H9 (cell line): ENCODE measurements around the gene ACVR1B. TPM values are rescaled to one million over a fixed set of nuclear protein-coding genes. Genes with fewer than 3 reads are reported as not detected.

Experiments
- DNase-seq: peaks from one replicate; pipeline ENCODE4 v3.0.0-alpha.2; 2017
- H2AFZ ChIP-seq: one replicate; pipeline ENCODE4 v1.6.1; 2013; ENCODE audit warnings: mild to moderate bottlenecking, low read length, control low read depth, moderate library complexity
- H2AK5ac ChIP-seq: 2 replicates; pipeline ENCODE4 v1.6.1; 2013; ENCODE audit warnings: low read length, control low read depth, mixed read lengths; ENCODE audit not compliant: insufficient read length
- H2BK120ac ChIP-seq: one replicate; pipeline ENCODE4 v1.6.1; 2013; ENCODE audit warnings: low read depth, mild to moderate bottlenecking, low read length, control low read depth, inconsistent platforms; ENCODE audit not compliant: poor library complexity, severe bottlenecking
- H2BK12ac ChIP-seq: 2 replicates; pipeline ENCODE4 v1.6.1; 2013; ENCODE audit warnings: low read length, control low read depth, mixed read lengths, low read depth; ENCODE audit not compliant: insufficient read length
- H2BK15ac ChIP-seq: 2 replicates; pipeline ENCODE4 v1.6.1; 2013; ENCODE audit warnings: low read depth, low read length, control low read depth
- H2BK20ac ChIP-seq: one replicate; pipeline ENCODE4 v1.6.1; 2013; ENCODE audit warnings: low read depth, mild to moderate bottlenecking, low read length, control low read depth, inconsistent platforms; ENCODE audit not compliant: poor library complexity, severe bottlenecking
- H2BK5ac ChIP-seq: 2 replicates; pipeline ENCODE4 v1.6.1; 2013; ENCODE audit warnings: low read length, control low read depth, mixed read lengths; ENCODE audit not compliant: insufficient read length
- H3K14ac ChIP-seq: 2 replicates; pipeline ENCODE4 v1.6.1; 2013; ENCODE audit warnings: low read length, control low read depth; ENCODE audit not compliant: insufficient read depth
- H3K18ac ChIP-seq: 2 replicates; pipeline ENCODE4 v1.6.1; 2013; ENCODE audit warnings: low read depth, mild to moderate bottlenecking, mixed read lengths, low read length, control low read depth; ENCODE audit not compliant: insufficient read length
- H3K23ac ChIP-seq: 2 replicates; pipeline ENCODE4 v1.6.1; 2013; ENCODE audit warnings: low read length, control low read depth, mixed read lengths, low read depth; ENCODE audit not compliant: insufficient read length
- H3K23me2 ChIP-seq: 2 replicates; pipeline ENCODE4 v1.6.1; 2013; ENCODE audit warnings: low read depth, mild to moderate bottlenecking, mixed read lengths, low read length, control low read depth; ENCODE audit not compliant: insufficient read length, poor library complexity, severe bottlenecking
- H3K27ac ChIP-seq: 2 replicates; pipeline ENCODE4 v1.5.1; 2013; ENCODE audit warnings: low read length, control low read depth, mixed read lengths, low read depth; ENCODE audit not compliant: insufficient read length
- H3K27me3 ChIP-seq: 2 replicates; pipeline ENCODE4 v1.6.1; 2013; ENCODE audit warnings: low read length, control low read depth, inconsistent platforms; ENCODE audit not compliant: insufficient read depth
- H3K4ac ChIP-seq: 2 replicates; pipeline ENCODE4 v1.6.1; 2013; ENCODE audit warnings: low read depth, mild to moderate bottlenecking, control low read depth, inconsistent platforms, low read length, moderate library complexity
- H3K4me1 ChIP-seq: 2 replicates; pipeline ENCODE4 v1.6.1; 2013; ENCODE audit warnings: low read length, control low read depth, inconsistent platforms; ENCODE audit not compliant: insufficient read depth
- H3K4me2 ChIP-seq: 2 replicates; pipeline ENCODE4 v1.6.1; 2013; ENCODE audit warnings: low read length, control low read depth, mixed read lengths; ENCODE audit not compliant: insufficient read length, insufficient read depth
- H3K56ac ChIP-seq: 2 replicates; pipeline ENCODE4 v1.6.1; 2013; ENCODE audit warnings: low read depth, mild to moderate bottlenecking, mixed read lengths, low read length, control low read depth; ENCODE audit not compliant: insufficient read length
- H3K79me1 ChIP-seq: 2 replicates; pipeline ENCODE4 v1.6.1; 2013; ENCODE audit warnings: low read depth, mild to moderate bottlenecking, moderate library complexity, low read length, control low read depth, inconsistent platforms; ENCODE audit not compliant: insufficient read depth, poor library complexity, severe bottlenecking
- H3K79me2 ChIP-seq: 2 replicates; pipeline ENCODE4 v1.6.1; 2013; ENCODE audit warnings: low read length, control low read depth, inconsistent platforms; ENCODE audit not compliant: insufficient read depth
- H3K9ac ChIP-seq: 2 replicates; pipeline ENCODE4 v1.6.1; 2013; ENCODE audit warnings: low read length, control low read depth, mixed read lengths; ENCODE audit not compliant: insufficient read length; ENCODE audit errors: extremely low read depth
- H3K9me3 ChIP-seq: one replicate; pipeline ENCODE4 v1.6.1; 2013; ENCODE audit warnings: low read depth, low read length, inconsistent platforms; ENCODE audit not compliant: control insufficient read depth
- H3T11ph ChIP-seq: one replicate; pipeline ENCODE4 v1.6.1; 2013; ENCODE audit warnings: mild to moderate bottlenecking, low read length, control low read depth, inconsistent platforms
- H4K20me1 ChIP-seq: one replicate; pipeline ENCODE4 v1.6.1; 2013; ENCODE audit not compliant: control insufficient read depth, insufficient read length, insufficient read depth
- H4K5ac ChIP-seq: 2 replicates; pipeline ENCODE4 v1.6.1; 2013; ENCODE audit warnings: low read depth, mild to moderate bottlenecking, mixed read lengths, low read length, control low read depth; ENCODE audit not compliant: insufficient read length
- H4K8ac ChIP-seq: replicated peaks from 2 replicates; pipeline ENCODE4 v1.6.1; 2013; ENCODE audit warnings: low read length, control low read depth, mixed read lengths, low read depth; ENCODE audit not compliant: insufficient read length
- H4K91ac ChIP-seq: 2 replicates; pipeline ENCODE4 v1.6.1; 2013; ENCODE audit warnings: low read depth, mild to moderate bottlenecking, moderate library complexity, mixed read lengths, low read length, control low read depth; ENCODE audit not compliant: insufficient read length
- H3K27ac Mint-ChIP-seq, 3 experiments: 2 replicates in 2 of 3; 3 replicates in 1 of 3; pipeline ENCODE4 v1.8.0; 2020 to 2021; ENCODE audit warnings: mixed read lengths in 3 of 3, mild to moderate bottlenecking in 1 of 3, moderate library complexity in 1 of 3
- H3K27me3 Mint-ChIP-seq: 2 replicates; pipeline ENCODE4 v1.8.0; 2021; ENCODE audit warnings: low read depth, mild to moderate bottlenecking, moderate library complexity, mixed read lengths
- H3K36me3 Mint-ChIP-seq, 3 experiments: 2 replicates in 2 of 3; 3 replicates in 1 of 3; pipeline ENCODE4 v1.8.0; 2020 to 2021; ENCODE audit warnings: low read depth in 3 of 3, mixed read lengths in 3 of 3; ENCODE audit not compliant: insufficient read depth in 1 of 3
- H3K4me1 Mint-ChIP-seq, 2 experiments: 2 replicates each; pipeline ENCODE4 v1.8.0; 2020; ENCODE audit warnings: mixed read lengths in 2 of 2
- H3K4me3 Mint-ChIP-seq, 2 experiments: 2 replicates in 1 of 2; 3 replicates in 1 of 2; pipeline ENCODE4 v1.8.0; 2020 to 2021; ENCODE audit warnings: mild to moderate bottlenecking in 2 of 2, mixed read lengths in 2 of 2, moderate library complexity in 1 of 2
- H3K9me3 Mint-ChIP-seq, 2 experiments: 2 replicates in 1 of 2; 3 replicates in 1 of 2; pipeline ENCODE4 v1.8.0; 2020; ENCODE audit warnings: mild to moderate bottlenecking in 2 of 2, mixed read lengths in 2 of 2, moderate library complexity in 1 of 2
- CTCF ChIP-seq: fragments of 200-600 bp; sonication (generic); conservative IDR thresholded peaks from 3 replicates; pipeline ENCODE4 v1.8.0; 2021; ENCODE audit warnings: antibody characterized with exemption, mild to moderate bottlenecking
- WGBS: extraction: QIAGEN DNeasy Blood & Tissue Kit; methylation state at CpG from one replicate; pipeline ENCODE4 v1.1.7; 2013; ENCODE audit warnings: missing lambda C conversion rate, low lambda C conversion rate, mixed read lengths; ENCODE audit not compliant: insufficient read length; ENCODE audit errors: extremely low coverage; 5-methylcytosine and 5-hydroxymethylcytosine counted together
- total RNA-seq: library from RNA; stranded (reverse); gene quantifications from 2 replicates; pipeline ENCODE4 v1.2.1, GENCODE V29; 2021

Gene ACVR1B
- total RNA-seq, 1 experiment from 2014 or later, result 16.3 TPM

- H3K56ac ChIP-seq, result no peak overlapping the region
Measured at GRCh38 chr12:52007982-52008510, 56.5 kb downstream of the ACVR1B start.

More at GRCh38 chr12:52007982-52008510, 56.5 kb downstream of the ACVR1B start:
- no peaks in the 10 kb centered on the region for H4K20me1 ChIP-seq
- H3K27me3 ChIP-seq, result peaks cover 17% of the 10 kb centered on the region
- peak overlapping the region; percentile 39 to 90 for H3K4me3 Mint-ChIP-seq
- no peak for DNase-seq
- H3K27ac Mint-ChIP-seq, result no peak overlapping the region
- peaks cover 7% of the 10 kb centered on the region for H3K23me2 ChIP-seq
- H3K4me1 ChIP-seq, result peaks cover 5% of the 10 kb centered on the region; the same call in 1 of the 2 replicates
- H4K5ac ChIP-seq, result no peak overlapping the region
- H3K23ac ChIP-seq, result no peak overlapping the region
- no CpG with 5 or more reads among the region's 5 CpGs for WGBS
- no peak overlapping the region for H3K14ac ChIP-seq
- H2BK15ac ChIP-seq, result no peak overlapping the region
- H3K79me2 ChIP-seq, result no peaks in the 10 kb centered on the region
- peak overlapping the region; percentile 42 for H3K4me2 ChIP-seq
- H3K9me3 Mint-ChIP-seq, result no peaks in the 10 kb centered on the region; a peak in 2 of 5 replicates
- no peak overlapping the region for H3K18ac ChIP-seq
- no peak overlapping the region for H2AFZ ChIP-seq
- no peak overlapping the region for H3K4ac ChIP-seq
- H2AK5ac ChIP-seq, result no peak overlapping the region
- no peak for TF ChIP-seq CTCF
- no peak overlapping the region for H2BK12ac ChIP-seq
- no peak overlapping the region for H4K91ac ChIP-seq
- H3K27ac ChIP-seq, result no peak overlapping the region
- H3K27me3 Mint-ChIP-seq, result peaks cover 78% of the 10 kb centered on the region
- H3K36me3 Mint-ChIP-seq, result peaks cover 0 to 14% (median 11%) of the 10 kb centered on the region in 3 experiments; a peak in 4 of 7 replicates
- H3K9ac ChIP-seq, result no peak overlapping the region
- H2BK5ac ChIP-seq, result no peak overlapping the region
- no peak overlapping the region for H4K8ac ChIP-seq
- no peak overlapping the region for H2BK20ac ChIP-seq
- no peak overlapping the region for H3T11ph ChIP-seq
- peaks cover 31 to 49% of the 10 kb centered on the region in 2 experiments for H3K4me1 Mint-ChIP-seq
- no peak overlapping the region for H2BK120ac ChIP-seq
- H3K9me3 ChIP-seq, result no peaks in the 10 kb centered on the region
- H3K79me1 ChIP-seq, result no peaks in the 10 kb centered on the region
